Endothelial cell of umbilical vein (primary cell): ENCODE measurements around the gene MITF.

Experiments
- MYC ChIP-seq: IDR thresholded peaks from one replicate; pipeline ENCODE4 v1.6.1; 2011; ENCODE audit warnings: mild to moderate bottlenecking, low read depth, low read length
- POLR2A ChIP-seq: IDR thresholded peaks from 2 replicates; pipeline ENCODE4 v1.6.1; 2012; ENCODE audit warnings: low read depth, mild to moderate bottlenecking, control low read depth, low read length
- TF ChIP-seq, protein P1 (sequence below), 2 donors: IDR thresholded peaks; 1 replicate in 1 of 2; 2 replicates in 1 of 2; pipeline ENCODE4 v1.5.1; 2011; ENCODE audit warnings: low read length in 2 of 2, mild to moderate bottlenecking in 2 of 2, moderate library complexity in 2 of 2, control low read depth in 1 of 2, inconsistent platforms in 1 of 2, low read depth in 1 of 2; ENCODE audit not compliant: insufficient read depth in 1 of 2; ENCODE audit errors: extremely low read depth in 1 of 2
- TF ChIP-seq, protein P2 (sequence below): IDR thresholded peaks from 2 replicates; pipeline ENCODE4 v1.6.1; 2011; ENCODE audit not compliant: insufficient read depth, insufficient read length

GRCh38 chr3:70003119-70003518 is 263.9 kb downstream of the MITF start:
- TF ChIP-seq MYC = no peak
- TF ChIP-seq, protein P1, sequence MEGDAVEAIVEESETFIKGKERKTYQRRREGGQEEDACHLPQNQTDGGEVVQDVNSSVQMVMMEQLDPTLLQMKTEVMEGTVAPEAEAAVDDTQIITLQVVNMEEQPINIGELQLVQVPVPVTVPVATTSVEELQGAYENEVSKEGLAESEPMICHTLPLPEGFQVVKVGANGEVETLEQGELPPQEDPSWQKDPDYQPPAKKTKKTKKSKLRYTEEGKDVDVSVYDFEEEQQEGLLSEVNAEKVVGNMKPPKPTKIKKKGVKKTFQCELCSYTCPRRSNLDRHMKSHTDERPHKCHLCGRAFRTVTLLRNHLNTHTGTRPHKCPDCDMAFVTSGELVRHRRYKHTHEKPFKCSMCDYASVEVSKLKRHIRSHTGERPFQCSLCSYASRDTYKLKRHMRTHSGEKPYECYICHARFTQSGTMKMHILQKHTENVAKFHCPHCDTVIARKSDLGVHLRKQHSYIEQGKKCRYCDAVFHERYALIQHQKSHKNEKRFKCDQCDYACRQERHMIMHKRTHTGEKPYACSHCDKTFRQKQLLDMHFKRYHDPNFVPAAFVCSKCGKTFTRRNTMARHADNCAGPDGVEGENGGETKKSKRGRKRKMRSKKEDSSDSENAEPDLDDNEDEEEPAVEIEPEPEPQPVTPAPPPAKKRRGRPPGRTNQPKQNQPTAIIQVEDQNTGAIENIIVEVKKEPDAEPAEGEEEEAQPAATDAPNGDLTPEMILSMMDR (IDR thresholded peaks at IDR 0.05; ENCODE audit: extremely low read depth in 1 of 2, insufficient read depth in 1 of 2, low read depth in 1 of 2, low read length in 2 of 2) = no peak
- TF ChIP-seq POLR2A = no peak
- TF ChIP-seq, protein P2, sequence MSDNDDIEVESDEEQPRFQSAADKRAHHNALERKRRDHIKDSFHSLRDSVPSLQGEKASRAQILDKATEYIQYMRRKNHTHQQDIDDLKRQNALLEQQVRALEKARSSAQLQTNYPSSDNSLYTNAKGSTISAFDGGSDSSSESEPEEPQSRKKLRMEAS = no peak
